CD4-positive, CD25-positive, alpha-beta regulatory T cell (primary cell): Measurements from ENCODE around the gene TULP4. TPM values are rescaled to one million over a fixed set of nuclear protein-coding genes. Genes with fewer than 3 reads are reported as not detected.

Experiments
- ATAC-seq, 2 donors: fragments of 150-1000 bp; cut with Tn5 transposase; one replicate each; pipeline ENCODE4 v1.10.0; 2021; ENCODE audit warnings: low read depth in 2 of 2, moderate number of reproducible peaks in 2 of 2, moderate library complexity in 1 of 2
- DNase-seq, 3 donors: peaks; one replicate each; pipeline versions ENCODE4 v3.0.0 to v3.0.0-alpha.2; 2012 to 2022; ENCODE audit warnings: mixed read lengths in 1 of 3
- H3K27ac ChIP-seq: one replicate; pipeline ENCODE4 v1.7.0; 2013; ENCODE audit warnings: mild to moderate bottlenecking, low read length; ENCODE audit not compliant: insufficient read depth, poor library complexity, severe bottlenecking
- H3K27me3 ChIP-seq: one replicate; pipeline ENCODE4 v1.7.0; 2013; ENCODE audit warnings: low read length; ENCODE audit not compliant: control insufficient read depth, insufficient read depth
- H3K36me3 ChIP-seq: one replicate; pipeline ENCODE4 v1.7.0; 2013; ENCODE audit warnings: mild to moderate bottlenecking, low read length, moderate library complexity; ENCODE audit not compliant: control insufficient read depth, insufficient read depth
- H3K4me1 ChIP-seq: 2 replicates; pipeline ENCODE4 v1.7.0; 2013; ENCODE audit warnings: mild to moderate bottlenecking, low read length; ENCODE audit not compliant: insufficient read depth, control insufficient read depth, poor library complexity, severe bottlenecking
- H3K4me3 ChIP-seq: one replicate; pipeline ENCODE4 v1.7.0; 2013; ENCODE audit warnings: low read depth, mild to moderate bottlenecking, low read length, moderate library complexity
- H3K9me3 ChIP-seq, 2 experiments: 1 replicate in 1 of 2; 2 replicates in 1 of 2; pipeline ENCODE4 v1.7.0; 2013; ENCODE audit warnings: low read length in 2 of 2, mild to moderate bottlenecking in 1 of 2, moderate library complexity in 1 of 2; ENCODE audit not compliant: control insufficient read depth in 2 of 2
- H3K27ac Mint-ChIP-seq, 3 donors: one replicate each; pipeline ENCODE4 v1.8.0; 2020 to 2022; ENCODE audit warnings: mild to moderate bottlenecking in 3 of 3, mixed read lengths in 3 of 3, moderate library complexity in 2 of 3
- H3K27me3 Mint-ChIP-seq: one replicate; pipeline ENCODE4 v1.8.0; 2022; ENCODE audit warnings: mild to moderate bottlenecking, mixed read lengths
- H3K36me3 Mint-ChIP-seq: one replicate; pipeline ENCODE4 v1.8.0; 2020; ENCODE audit warnings: mixed read lengths
- H3K4me1 Mint-ChIP-seq, 4 donors: one replicate each; pipeline ENCODE4 v1.8.0; 2020 to 2022; ENCODE audit warnings: mixed read lengths in 4 of 4, mild to moderate bottlenecking in 1 of 4
- H3K4me3 Mint-ChIP-seq, 4 donors: one replicate each; pipeline ENCODE4 v1.8.0; 2020 to 2022; ENCODE audit warnings: mild to moderate bottlenecking in 4 of 4, mixed read lengths in 4 of 4, moderate library complexity in 3 of 4
- H3K9me3 Mint-ChIP-seq, 7 donors: one replicate each; pipeline ENCODE4 v1.8.0; 2020 to 2022; ENCODE audit warnings: mixed read lengths in 7 of 7, mild to moderate bottlenecking in 3 of 7, moderate library complexity in 2 of 7
- polyA plus RNA-seq, 4 donors: library from polyadenylated mRNA; unstranded; fragments of 300-500 nt; fragmentation: Illumina TruSeq; gene quantifications; one replicate each; pipeline ENCODE4 v1.2.3, GENCODE V29; 2021
- total RNA-seq: library from RNA; stranded (reverse); gene quantifications from one replicate; pipeline ENCODE4 v1.2.3, GENCODE V29; 2022

TULP4 gene
- total and polyA plus RNA-seq, 5 donors from 2014 or later, result 43.3 to 158 (median 56.0) TPM

DNA sequence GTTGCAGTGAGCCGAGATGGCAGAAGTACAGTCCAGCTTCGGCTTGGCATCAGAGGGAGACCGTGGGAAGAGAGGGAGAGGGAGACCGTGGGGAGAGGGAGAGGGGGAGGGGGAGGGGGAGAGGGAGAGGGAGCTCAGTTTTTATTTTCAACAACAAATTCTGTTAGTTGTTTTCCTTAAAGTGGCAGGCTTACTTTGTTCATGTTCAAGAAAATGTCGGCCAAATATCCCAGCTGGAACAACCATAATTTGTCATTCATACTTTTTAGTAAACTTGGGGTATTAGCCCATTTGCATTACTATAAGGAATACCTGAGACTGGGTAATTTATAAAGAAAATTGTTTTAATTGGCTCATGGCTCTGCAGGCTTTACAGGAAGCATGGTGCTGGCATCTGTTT is 2.5 kb upstream of the TULP4 start:
- H3K4me1 ChIP-seq, result peaks cover 4% of the 10 kb centered on the region
- no peak for ATAC-seq
- Mint-ChIP-seq H3K36me3 (peaks cover 51% of the 10 kb centered on the region), H3K27ac (no peak overlapping the region), H3K4me1 (peaks cover 12 to 29% (median 22%) of the 10 kb centered on the region in 4 donors), H3K4me3 (no peak overlapping the region), H3K9me3 (no peaks in the 10 kb centered on the region), H3K27me3 (peaks cover 5% of the 10 kb centered on the region)
- no peaks in the 10 kb centered on the region for H3K27me3 ChIP-seq
- no peaks in the 10 kb centered on the region for H3K9me3 ChIP-seq
- peaks cover 20% of the 10 kb centered on the region for H3K36me3 ChIP-seq
- DNase-seq, result no peak
- no peak overlapping the region for H3K4me3 ChIP-seq
- no peak overlapping the region for H3K27ac ChIP-seq

DNA sequence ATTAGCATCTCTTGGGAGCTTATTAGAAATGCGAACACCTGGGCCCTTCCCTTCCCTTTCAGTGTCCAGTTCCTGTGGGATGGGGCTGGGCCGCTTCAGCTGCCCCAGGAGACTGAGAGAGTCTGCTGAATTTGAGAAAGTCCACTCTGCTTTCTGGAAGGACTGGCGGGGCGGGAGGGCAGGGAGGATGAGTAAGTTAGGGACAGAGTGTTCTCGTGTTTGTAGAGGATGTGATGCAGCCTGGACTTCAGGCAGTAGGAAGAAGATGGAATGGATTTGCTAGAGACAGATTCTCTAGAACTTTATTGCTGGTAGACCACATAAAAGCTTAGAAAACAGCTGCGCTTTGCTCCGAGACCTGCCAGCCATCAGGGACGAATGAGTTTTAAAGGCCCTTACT is 1.1 kb upstream of the TULP4 start:
- Mint-ChIP-seq H3K4me3 (peak overlapping the region in 1 of 4 donors; percentile 8), H3K4me1 (peaks cover 11 to 35% (median 25%) of the 10 kb centered on the region in 4 donors), H3K36me3 (peaks cover 59% of the 10 kb centered on the region), H3K27me3 (peaks cover 5% of the 10 kb centered on the region), H3K9me3 (peaks cover 0 to 1% (median 0%) of the 10 kb centered on the region in 7 donors), H3K27ac (peak overlapping the region in 2 of 3 donors; percentile 27 to 61)
- Histone ChIP-seq H3K4me1 (peaks cover 4% of the 10 kb centered on the region), H3K27ac (no peak overlapping the region), H3K9me3 (no peaks in the 10 kb centered on the region), H3K4me3 (no peak overlapping the region), H3K27me3 (no peaks in the 10 kb centered on the region), H3K36me3 (peaks cover 29% of the 10 kb centered on the region)
- DNase-seq, result no peak
- no peak for ATAC-seq

DNA sequence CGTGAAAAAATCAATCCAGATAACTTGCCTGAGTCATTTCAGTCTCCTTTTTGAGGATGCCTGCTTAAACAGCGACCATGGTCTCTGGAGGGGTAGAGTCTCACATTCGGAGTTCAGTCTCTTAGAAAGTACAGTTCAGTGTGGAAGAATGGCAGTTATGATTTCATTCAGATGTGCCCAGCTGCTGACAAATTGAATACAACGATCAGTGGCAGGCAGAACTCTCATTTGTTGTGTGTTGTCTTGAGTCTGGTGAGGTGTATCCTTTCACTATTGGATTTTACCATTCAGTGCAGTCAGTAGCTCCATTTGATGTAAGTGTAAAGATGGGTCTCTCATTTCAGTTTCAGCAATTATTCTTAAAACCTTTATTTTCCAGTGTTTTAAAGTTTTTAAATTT is 639 bp upstream of the TULP4 start:
- H3K27me3 ChIP-seq, result no peaks in the 10 kb centered on the region
- peaks cover 4% of the 10 kb centered on the region for H3K4me1 ChIP-seq
- DNase-seq (no peak), ATAC-seq (no peak)
- peak overlapping the region in 1 of 4 donors; percentile 8 for H3K4me3 Mint-ChIP-seq
- peaks cover 11 to 35% (median 24%) of the 10 kb centered on the region in 4 donors for H3K4me1 Mint-ChIP-seq
- H3K36me3 Mint-ChIP-seq, result peaks cover 61% of the 10 kb centered on the region
- peaks cover 5% of the 10 kb centered on the region for H3K27me3 Mint-ChIP-seq
- no peak overlapping the region for H3K4me3 ChIP-seq
- no peaks in the 10 kb centered on the region for H3K9me3 ChIP-seq
- H3K27ac Mint-ChIP-seq, result peak overlapping the region; percentile 27 to 61 (median 29)
- H3K9me3 Mint-ChIP-seq, result peaks cover 0 to 1% (median 0%) of the 10 kb centered on the region in 7 donors
- no peak overlapping the region for H3K27ac ChIP-seq
- H3K36me3 ChIP-seq, result peaks cover 32% of the 10 kb centered on the region

DNA sequence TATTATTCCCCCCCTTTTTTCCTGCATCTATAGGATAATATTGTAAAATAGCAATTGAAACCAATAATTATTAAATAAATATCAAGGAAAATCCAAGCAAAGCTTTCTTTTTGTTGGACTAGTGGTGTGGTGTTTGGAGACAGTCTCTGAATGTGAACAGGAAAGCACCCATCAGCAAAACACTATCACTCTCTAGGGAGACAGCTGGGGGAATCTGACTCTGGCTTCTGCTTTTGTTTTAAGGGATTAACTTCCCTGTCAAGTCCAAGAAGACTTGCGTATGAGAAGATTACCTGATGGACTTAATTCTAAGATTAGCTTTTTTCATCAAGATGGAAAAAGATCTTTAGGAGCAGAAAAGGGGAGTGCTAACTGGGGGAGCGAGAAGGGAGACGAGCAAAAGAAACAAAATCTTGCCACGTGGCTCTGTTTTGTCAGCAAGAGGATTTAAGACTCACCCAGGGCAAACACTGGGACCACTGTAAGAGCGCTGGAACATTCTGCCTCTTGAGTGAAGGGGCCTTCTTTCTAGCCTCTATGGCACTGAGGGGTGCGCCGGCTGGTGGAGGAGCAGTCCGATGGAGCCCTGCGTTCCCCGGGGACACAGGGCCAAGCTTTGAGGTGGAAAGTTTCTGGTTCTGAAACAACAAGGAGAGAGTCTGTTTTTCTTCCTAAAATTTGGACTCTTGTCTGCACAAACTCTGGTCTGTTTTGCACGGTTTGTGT is 570 bp downstream of the TULP4 start:
- Mint-ChIP-seq H3K27ac (peak overlapping the region in 1 of 3 donors; percentile 20), H3K36me3 (peaks cover 70% of the 10 kb centered on the region), H3K27me3 (peaks cover 5% of the 10 kb centered on the region), H3K4me1 (peaks cover 11 to 37% (median 27%) of the 10 kb centered on the region in 4 donors), H3K4me3 (no peak overlapping the region), H3K9me3 (peaks cover 0 to 4% (median 0%) of the 10 kb centered on the region in 7 donors)
- H3K36me3 ChIP-seq, result peaks cover 35% of the 10 kb centered on the region
- no peak overlapping the region for H3K27ac ChIP-seq
- no peaks in the 10 kb centered on the region for H3K27me3 ChIP-seq
- no peak for ATAC-seq
- H3K4me3 ChIP-seq, result no peak overlapping the region
- H3K4me1 ChIP-seq, result peaks cover 4% of the 10 kb centered on the region
- no peaks in the 10 kb centered on the region for H3K9me3 ChIP-seq
- DNase-seq, result no peak

DNA sequence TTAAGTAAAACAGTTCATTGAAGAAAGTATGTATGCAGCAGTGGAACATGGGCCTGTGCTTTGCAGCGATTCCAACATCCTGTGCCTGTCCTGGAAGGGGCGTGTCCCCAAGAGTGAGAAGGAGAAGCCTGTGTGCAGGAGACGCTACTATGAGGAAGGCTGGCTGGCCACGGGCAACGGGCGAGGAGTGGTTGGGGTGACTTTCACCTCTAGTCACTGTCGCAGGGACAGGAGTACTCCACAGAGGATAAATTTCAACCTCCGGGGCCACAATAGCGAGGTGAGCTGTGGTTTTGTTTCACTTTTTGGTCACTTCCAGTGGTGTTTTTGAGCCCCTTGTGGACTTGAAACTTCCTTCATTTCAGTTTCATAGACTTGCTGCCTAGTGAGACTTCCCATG is 1.7 kb downstream of the TULP4 start:
- H3K9me3 Mint-ChIP-seq, result peaks cover 0 to 4% (median 0%) of the 10 kb centered on the region in 7 donors
- ATAC-seq (no peak), DNase-seq (peak in 1 of 3 donors; percentile 35)
- peak overlapping the region in 1 of 4 donors; percentile 63 for H3K4me3 Mint-ChIP-seq
- peaks cover 11 to 46% (median 33%) of the 10 kb centered on the region in 4 donors for H3K4me1 Mint-ChIP-seq
- Histone ChIP-seq H3K36me3 (peaks cover 35% of the 10 kb centered on the region), H3K4me1 (peaks cover 4% of the 10 kb centered on the region), H3K4me3 (no peak overlapping the region), H3K9me3 (no peaks in the 10 kb centered on the region), H3K27ac (no peak overlapping the region), H3K27me3 (no peaks in the 10 kb centered on the region)
- peak overlapping the region in 1 of 3 donors; percentile 55 for H3K27ac Mint-ChIP-seq
- H3K27me3 Mint-ChIP-seq, result peaks cover 5% of the 10 kb centered on the region
- H3K36me3 Mint-ChIP-seq, result peaks cover 76% of the 10 kb centered on the region

DNA sequence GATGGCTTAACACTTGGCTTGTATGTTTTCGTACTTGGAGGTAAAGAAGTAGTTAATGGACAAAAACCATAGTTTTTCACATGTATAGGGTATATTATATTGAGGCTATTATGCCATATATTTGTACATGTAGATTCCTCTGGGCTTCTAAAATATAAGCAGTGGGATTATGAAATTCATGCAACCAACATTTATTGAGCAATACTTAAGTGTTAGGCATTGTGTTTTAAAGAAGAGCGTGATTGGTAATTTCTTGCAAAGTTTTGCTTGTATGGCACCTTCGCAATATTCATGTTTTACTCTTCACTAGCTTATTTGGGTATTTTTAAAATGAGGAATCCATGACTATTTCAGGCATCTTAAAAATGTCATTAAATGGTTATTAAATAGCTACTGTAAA is 2.5 kb downstream of the TULP4 start:
- Histone ChIP-seq H3K27me3 (no peaks in the 10 kb centered on the region), H3K4me1 (peaks cover 4% of the 10 kb centered on the region), H3K36me3 (peaks cover 35% of the 10 kb centered on the region), H3K4me3 (no peak overlapping the region), H3K27ac (no peak overlapping the region), H3K9me3 (no peaks in the 10 kb centered on the region)
- Mint-ChIP-seq H3K27me3 (peaks cover 5% of the 10 kb centered on the region), H3K4me1 (peaks cover 17 to 52% (median 38%) of the 10 kb centered on the region in 4 donors), H3K4me3 (no peak overlapping the region), H3K36me3 (peaks cover 81% of the 10 kb centered on the region), H3K9me3 (peaks cover 0 to 4% (median 0%) of the 10 kb centered on the region in 7 donors), H3K27ac (no peak overlapping the region)
- DNase-seq (no peak), ATAC-seq (no peak)

DNA sequence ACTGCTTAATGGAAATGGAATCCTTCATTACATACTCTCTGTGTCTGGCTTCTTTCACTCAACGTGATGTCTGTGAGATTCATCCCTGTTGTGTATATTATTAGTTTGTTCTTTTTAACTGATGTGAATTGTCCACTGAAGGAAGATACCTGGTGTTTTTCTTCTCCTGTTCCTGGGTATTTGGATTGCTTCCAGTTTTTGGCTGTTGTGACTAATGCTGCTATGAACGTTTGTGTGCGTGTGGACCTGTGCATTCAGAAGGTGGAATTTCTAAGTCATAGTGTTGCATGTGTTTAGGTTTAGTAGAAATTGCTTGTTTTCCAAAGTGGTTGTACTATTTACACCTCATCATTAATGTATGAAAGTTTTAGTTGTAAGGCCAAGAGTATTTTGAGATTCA is 3.8 kb downstream of the TULP4 start:
- H3K9me3 Mint-ChIP-seq, result peaks cover 0 to 4% (median 0%) of the 10 kb centered on the region in 7 donors
- H3K27me3 Mint-ChIP-seq, result peaks cover 5% of the 10 kb centered on the region
- H3K4me1 ChIP-seq, result peaks cover 4% of the 10 kb centered on the region
- H3K27ac ChIP-seq, result no peak overlapping the region
- no peak overlapping the region for H3K4me3 Mint-ChIP-seq
- no peak overlapping the region for H3K27ac Mint-ChIP-seq
- no peak for DNase-seq
- H3K27me3 ChIP-seq, result no peaks in the 10 kb centered on the region
- no peaks in the 10 kb centered on the region for H3K9me3 ChIP-seq
- ATAC-seq, result no peak
- H3K36me3 ChIP-seq, result peaks cover 32% of the 10 kb centered on the region
- peaks cover 17 to 56% (median 45%) of the 10 kb centered on the region in 4 donors for H3K4me1 Mint-ChIP-seq
- no peak overlapping the region for H3K4me3 ChIP-seq
- peaks cover 80% of the 10 kb centered on the region for H3K36me3 Mint-ChIP-seq
